Measurements from ENCODE around the gene BRINP2. TPM values are rescaled to one million over a fixed set of nuclear protein-coding genes. Genes with fewer than 3 reads are reported as not detected.

Gene BRINP2
- total and polyA plus RNA-seq, 8 donors = 0.08 to 0.55 (median 0.15) TPM; not detected in 5

DNA sequence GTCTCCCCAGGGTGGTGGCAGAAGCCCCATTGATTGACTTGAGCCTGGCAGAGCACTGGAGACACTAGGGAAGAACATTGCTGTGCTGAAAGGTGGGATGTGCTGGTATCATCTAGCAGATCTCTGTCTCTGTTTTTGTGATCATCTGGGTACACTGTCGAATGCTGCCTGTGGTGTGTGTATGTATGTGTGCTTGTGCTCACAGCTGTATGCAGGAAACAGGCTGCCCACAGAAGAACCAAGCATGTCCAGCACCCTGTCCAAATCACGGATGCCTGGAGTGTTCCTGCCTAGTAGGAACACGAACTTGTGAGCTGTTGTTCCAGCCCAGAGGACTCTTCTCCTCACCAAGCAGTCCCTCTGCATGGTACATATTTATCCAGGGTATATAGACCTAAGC lies 1.5 kb downstream of the BRINP2 start:
- Histone ChIP-seq H3K4me3 (no peak overlapping the region), H3K27ac (no peak overlapping the region), H3K9me3 (peaks cover 0 to 5% (median 0%) of the 10 kb centered on the region in 4 donors), H3K36me3 (no peaks in the 10 kb centered on the region), H3K27me3 (peaks cover 13 to 73% (median 43%) of the 10 kb centered on the region in 3 donors), H3K4me1 (peaks cover 10 to 15% (median 13%) of the 10 kb centered on the region in 4 donors)
- intact Hi-C loops (cut with DNase I; ENCODE audit: low total_unique reads) = no loop called here
- TF ChIP-seq, protein P1, sequence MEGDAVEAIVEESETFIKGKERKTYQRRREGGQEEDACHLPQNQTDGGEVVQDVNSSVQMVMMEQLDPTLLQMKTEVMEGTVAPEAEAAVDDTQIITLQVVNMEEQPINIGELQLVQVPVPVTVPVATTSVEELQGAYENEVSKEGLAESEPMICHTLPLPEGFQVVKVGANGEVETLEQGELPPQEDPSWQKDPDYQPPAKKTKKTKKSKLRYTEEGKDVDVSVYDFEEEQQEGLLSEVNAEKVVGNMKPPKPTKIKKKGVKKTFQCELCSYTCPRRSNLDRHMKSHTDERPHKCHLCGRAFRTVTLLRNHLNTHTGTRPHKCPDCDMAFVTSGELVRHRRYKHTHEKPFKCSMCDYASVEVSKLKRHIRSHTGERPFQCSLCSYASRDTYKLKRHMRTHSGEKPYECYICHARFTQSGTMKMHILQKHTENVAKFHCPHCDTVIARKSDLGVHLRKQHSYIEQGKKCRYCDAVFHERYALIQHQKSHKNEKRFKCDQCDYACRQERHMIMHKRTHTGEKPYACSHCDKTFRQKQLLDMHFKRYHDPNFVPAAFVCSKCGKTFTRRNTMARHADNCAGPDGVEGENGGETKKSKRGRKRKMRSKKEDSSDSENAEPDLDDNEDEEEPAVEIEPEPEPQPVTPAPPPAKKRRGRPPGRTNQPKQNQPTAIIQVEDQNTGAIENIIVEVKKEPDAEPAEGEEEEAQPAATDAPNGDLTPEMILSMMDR (IDR thresholded peaks at IDR 0.05) = no peak
- TF ChIP-seq POLR2A (IDR thresholded peaks at IDR 0.05) (no peak), EP300 (IDR thresholded peaks at IDR 0.05) (no peak)
- WGBS, 5 donors = 20 to 54% (median 44%) methylated on average over 1 to 3 of the region's 3 CpGs
- DNase-seq = no peak

GRCh38 chr1:177172866-177173265 lies 2.1 kb downstream of the BRINP2 start:
- peaks cover 13 to 69% (median 37%) of the 10 kb centered on the region in 3 donors for H3K27me3 ChIP-seq

GRCh38 chr1:177173976-177174375 lies 3.2 kb downstream of the BRINP2 start:
- H3K36me3 ChIP-seq = no peaks in the 10 kb centered on the region
- H3K27me3 ChIP-seq = peaks cover 13 to 58% (median 32%) of the 10 kb centered on the region in 3 donors
- H3K4me1 ChIP-seq = peaks cover 10 to 15% (median 13%) of the 10 kb centered on the region in 4 donors

More at GRCh38 chr1:177172866-177173265, 2.1 kb downstream of the BRINP2 start:
- DNase-seq = no peak
- intact Hi-C loops (cut with DNase I; ENCODE audit: low total_unique reads) = no loop called here
- WGBS, 5 donors = 66 to 75% (median 70%) methylated on average over 3 of the region's 3 CpGs
- Histone ChIP-seq H3K4me1 (peaks cover 10 to 15% (median 13%) of the 10 kb centered on the region in 4 donors), H3K9me3 (peaks cover 0 to 5% (median 0%) of the 10 kb centered on the region in 4 donors), H3K27ac (no peak overlapping the region), H3K4me3 (no peak overlapping the region), H3K36me3 (no peaks in the 10 kb centered on the region)
- TF ChIP-seq POLR2AphosphoS5 (IDR thresholded peaks at IDR 0.05) (no peak), EP300 (IDR thresholded peaks at IDR 0.05) (no peak), POLR2A (IDR thresholded peaks at IDR 0.05) (no peak)
- TF ChIP-seq, protein P1 (IDR thresholded peaks at IDR 0.05) = no peak

GRCh38 chr1:177174921-177175634 lies 4.3 kb downstream of the BRINP2 start:
- Histone ChIP-seq H3K27me3 (peaks cover 13 to 48% (median 28%) of the 10 kb centered on the region in 3 donors), H3K4me3 (no peak overlapping the region), H3K9me3 (peaks cover 0 to 5% (median 0%) of the 10 kb centered on the region in 4 donors), H3K36me3 (no peaks in the 10 kb centered on the region), H3K27ac (no peak overlapping the region), H3K4me1 (peaks cover 10 to 15% (median 13%) of the 10 kb centered on the region in 4 donors)
- TF ChIP-seq, protein P1 (IDR thresholded peaks at IDR 0.05) = no peak
- TF ChIP-seq EP300 (IDR thresholded peaks at IDR 0.05) (no peak), POLR2AphosphoS5 (IDR thresholded peaks at IDR 0.05) (no peak), POLR2A (IDR thresholded peaks at IDR 0.05) (no peak)
- intact Hi-C loops (cut with DNase I; ENCODE audit: low total_unique reads) = no loop called here
- DNase-seq = peak in 1 of 2 donors; percentile 4
- WGBS, 5 donors = 66 to 74% (median 69%) methylated on average over 6 of the region's 6 CpGs

More at GRCh38 chr1:177173976-177174375, 3.2 kb downstream of the BRINP2 start:
- TF ChIP-seq POLR2AphosphoS5 (IDR thresholded peaks at IDR 0.05) = no peak
- TF ChIP-seq, protein P1 (IDR thresholded peaks at IDR 0.05) = no peak
- no peak for TF ChIP-seq EP300 (IDR thresholded peaks at IDR 0.05)
- no peak for TF ChIP-seq POLR2A (IDR thresholded peaks at IDR 0.05)
- intact Hi-C loops (cut with DNase I; ENCODE audit: low total_unique reads) = no loop called here
- no peak for DNase-seq
- H3K4me3 ChIP-seq = no peak overlapping the region
- peaks cover 0 to 5% (median 0%) of the 10 kb centered on the region in 4 donors for H3K9me3 ChIP-seq
- WGBS, 5 donors = 58 to 74% (median 65%) methylated on average over 2 of the region's 2 CpGs
- H3K27ac ChIP-seq = no peak overlapping the region

Measured in stomach (tissue), 9 donors.